Esophagus squamous epithelium (tissue), 4 donors: ENCODE results near the gene ACOX2.

Experiments used
- POLR2A ChIP-seq, 4 donors: fragments of 450-650 bp; IDR thresholded peaks; one replicate each; pipeline ENCODE4 v1.6.1; 2017; ENCODE audit warnings: antibody characterized with exemption in 4 of 4, mild to moderate bottlenecking in 4 of 4, moderate library complexity in 3 of 4
- TF ChIP-seq, protein P1 (sequence below), 6 experiments: fragments of 450-650 bp in 4 of 6; fragments of 200-600 bp in 2 of 6; sonication (generic) in 2 of 6; IDR thresholded peaks; one replicate each; pipeline ENCODE4 v1.5.1; 2016 to 2019; ENCODE audit warnings: antibody characterized with exemption in 6 of 6, mild to moderate bottlenecking in 4 of 6, moderate library complexity in 4 of 6

DNA sequence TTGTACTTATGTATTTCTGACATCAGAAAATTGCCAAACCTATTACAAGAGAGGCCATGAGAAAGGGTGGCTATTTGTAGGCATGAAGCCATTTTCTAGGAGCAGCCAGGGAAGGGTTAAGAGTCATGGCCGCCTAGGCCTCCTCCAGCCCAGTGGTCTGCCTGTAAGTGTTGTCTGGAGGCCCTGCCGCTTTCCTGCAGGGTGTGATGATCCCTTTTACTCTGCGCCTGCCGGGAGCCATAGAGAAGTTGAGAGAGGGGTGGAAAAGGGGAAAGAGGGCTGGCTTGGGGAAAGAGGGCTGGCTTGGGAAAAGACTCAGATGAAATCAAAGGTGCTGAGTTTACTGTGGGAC lies 74.2 kb downstream of the ACOX2 start:
- TF ChIP-seq POLR2A (IDR thresholded peaks at IDR 0.05), result no peak
- TF ChIP-seq, protein P1, sequence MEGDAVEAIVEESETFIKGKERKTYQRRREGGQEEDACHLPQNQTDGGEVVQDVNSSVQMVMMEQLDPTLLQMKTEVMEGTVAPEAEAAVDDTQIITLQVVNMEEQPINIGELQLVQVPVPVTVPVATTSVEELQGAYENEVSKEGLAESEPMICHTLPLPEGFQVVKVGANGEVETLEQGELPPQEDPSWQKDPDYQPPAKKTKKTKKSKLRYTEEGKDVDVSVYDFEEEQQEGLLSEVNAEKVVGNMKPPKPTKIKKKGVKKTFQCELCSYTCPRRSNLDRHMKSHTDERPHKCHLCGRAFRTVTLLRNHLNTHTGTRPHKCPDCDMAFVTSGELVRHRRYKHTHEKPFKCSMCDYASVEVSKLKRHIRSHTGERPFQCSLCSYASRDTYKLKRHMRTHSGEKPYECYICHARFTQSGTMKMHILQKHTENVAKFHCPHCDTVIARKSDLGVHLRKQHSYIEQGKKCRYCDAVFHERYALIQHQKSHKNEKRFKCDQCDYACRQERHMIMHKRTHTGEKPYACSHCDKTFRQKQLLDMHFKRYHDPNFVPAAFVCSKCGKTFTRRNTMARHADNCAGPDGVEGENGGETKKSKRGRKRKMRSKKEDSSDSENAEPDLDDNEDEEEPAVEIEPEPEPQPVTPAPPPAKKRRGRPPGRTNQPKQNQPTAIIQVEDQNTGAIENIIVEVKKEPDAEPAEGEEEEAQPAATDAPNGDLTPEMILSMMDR (IDR thresholded peaks at IDR 0.05), result no peak
